WTC11 (cell line): ENCODE data around the gene RFX7.

Experiments
- CTCF ChIP-seq: fragments of 200-600 bp; IDR thresholded peaks from 2 replicates; pipeline ENCODE4 v1.8.0; 2022; ENCODE audit warnings: antibody characterized with exemption
- E2F1 ChIP-seq: sonication (generic); formaldehyde crosslinking; IDR thresholded peaks from 2 replicates; pipeline ENCODE4 v1.8.0; 2022; ENCODE audit warnings: mild to moderate bottlenecking, missing genetic modification reagents
- EMX1 ChIP-seq: fragments of 250-450 bp; sonication (Bioruptor Pico); IDR thresholded peaks from 2 replicates; pipeline ENCODE4 v1.8.0; 2021; ENCODE audit warnings: mild to moderate bottlenecking
- HMGXB4 ChIP-seq: sonication (generic); formaldehyde crosslinking; IDR thresholded peaks from 2 replicates; pipeline ENCODE4 v1.8.1; 2023; ENCODE audit warnings: mild to moderate bottlenecking, moderate library complexity, missing genetic modification reagents
- MLX ChIP-seq: sonication (generic); formaldehyde crosslinking; IDR thresholded peaks from 2 replicates; pipeline ENCODE4 v1.8.1; 2023; ENCODE audit warnings: mild to moderate bottlenecking, missing genetic modification reagents, moderate library complexity
- RELA ChIP-seq: sonication (generic); formaldehyde crosslinking; IDR thresholded peaks from 2 replicates; pipeline ENCODE4 v1.8.1; 2022; ENCODE audit warnings: missing genetic modification reagents, mild to moderate bottlenecking, borderline replicate concordance
- TEAD1 ChIP-seq: sonication (generic); formaldehyde crosslinking; IDR thresholded peaks from 2 replicates; pipeline ENCODE4 v1.8.0; 2022; ENCODE audit warnings: mild to moderate bottlenecking, missing genetic modification reagents
- ZNF263 ChIP-seq: sonication (generic); formaldehyde crosslinking; IDR thresholded peaks from 2 replicates; pipeline ENCODE4 v1.8.1; 2022; ENCODE audit warnings: low read depth, mild to moderate bottlenecking, moderate library complexity, missing genetic modification reagents
- TF ChIP-seq, protein P1 (sequence below): fragments of 250-450 bp; sonication (Bioruptor Pico); IDR thresholded peaks from 2 replicates; pipeline ENCODE4 v1.9.0; 2021; ENCODE audit warnings: mild to moderate bottlenecking, borderline replicate concordance

DNA sequence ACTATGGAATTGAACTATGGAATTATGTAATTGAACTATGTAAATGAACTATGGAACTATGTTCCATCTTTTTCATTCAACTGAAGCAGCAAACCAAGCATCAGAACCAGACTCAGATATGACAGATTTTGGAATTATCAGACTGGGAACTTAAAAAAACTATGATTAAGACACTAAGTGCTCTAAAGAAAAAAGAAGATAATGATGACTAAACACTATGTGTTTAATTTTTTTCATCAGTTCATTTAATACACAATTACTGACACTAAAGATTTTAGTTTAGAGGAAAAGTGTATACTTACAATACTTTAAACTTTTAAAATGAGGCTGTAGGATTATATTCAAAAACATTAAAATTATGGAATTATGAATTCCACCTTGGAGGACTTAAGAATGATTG lies 15.3 kb downstream of the RFX7 start:
- TF ChIP-seq RELA (CRISPR knock-in tag): no peak
- no peak for TF ChIP-seq CTCF
- no peak for TF ChIP-seq EMX1 (CRISPR knock-in tag)
- no peak for TF ChIP-seq ZNF263 (CRISPR knock-in tag)
- TF ChIP-seq MLX (CRISPR knock-in tag): no peak
- no peak for TF ChIP-seq TEAD1
- TF ChIP-seq HMGXB4 (CRISPR knock-in tag): no peak
- TF ChIP-seq, protein P1, sequence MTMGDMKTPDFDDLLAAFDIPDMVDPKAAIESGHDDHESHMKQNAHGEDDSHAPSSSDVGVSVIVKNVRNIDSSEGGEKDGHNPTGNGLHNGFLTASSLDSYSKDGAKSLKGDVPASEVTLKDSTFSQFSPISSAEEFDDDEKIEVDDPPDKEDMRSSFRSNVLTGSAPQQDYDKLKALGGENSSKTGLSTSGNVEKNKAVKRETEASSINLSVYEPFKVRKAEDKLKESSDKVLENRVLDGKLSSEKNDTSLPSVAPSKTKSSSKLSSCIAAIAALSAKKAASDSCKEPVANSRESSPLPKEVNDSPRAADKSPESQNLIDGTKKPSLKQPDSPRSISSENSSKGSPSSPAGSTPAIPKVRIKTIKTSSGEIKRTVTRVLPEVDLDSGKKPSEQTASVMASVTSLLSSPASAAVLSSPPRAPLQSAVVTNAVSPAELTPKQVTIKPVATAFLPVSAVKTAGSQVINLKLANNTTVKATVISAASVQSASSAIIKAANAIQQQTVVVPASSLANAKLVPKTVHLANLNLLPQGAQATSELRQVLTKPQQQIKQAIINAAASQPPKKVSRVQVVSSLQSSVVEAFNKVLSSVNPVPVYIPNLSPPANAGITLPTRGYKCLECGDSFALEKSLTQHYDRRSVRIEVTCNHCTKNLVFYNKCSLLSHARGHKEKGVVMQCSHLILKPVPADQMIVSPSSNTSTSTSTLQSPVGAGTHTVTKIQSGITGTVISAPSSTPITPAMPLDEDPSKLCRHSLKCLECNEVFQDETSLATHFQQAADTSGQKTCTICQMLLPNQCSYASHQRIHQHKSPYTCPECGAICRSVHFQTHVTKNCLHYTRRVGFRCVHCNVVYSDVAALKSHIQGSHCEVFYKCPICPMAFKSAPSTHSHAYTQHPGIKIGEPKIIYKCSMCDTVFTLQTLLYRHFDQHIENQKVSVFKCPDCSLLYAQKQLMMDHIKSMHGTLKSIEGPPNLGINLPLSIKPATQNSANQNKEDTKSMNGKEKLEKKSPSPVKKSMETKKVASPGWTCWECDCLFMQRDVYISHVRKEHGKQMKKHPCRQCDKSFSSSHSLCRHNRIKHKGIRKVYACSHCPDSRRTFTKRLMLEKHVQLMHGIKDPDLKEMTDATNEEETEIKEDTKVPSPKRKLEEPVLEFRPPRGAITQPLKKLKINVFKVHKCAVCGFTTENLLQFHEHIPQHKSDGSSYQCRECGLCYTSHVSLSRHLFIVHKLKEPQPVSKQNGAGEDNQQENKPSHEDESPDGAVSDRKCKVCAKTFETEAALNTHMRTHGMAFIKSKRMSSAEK (CRISPR knock-in tag): no peak
- no peak for TF ChIP-seq E2F1
